HepG2 (cell line): ENCODE results near the gene MICA. TPM values are rescaled to one million over a fixed set of nuclear protein-coding genes. Genes with fewer than 3 reads are reported as not detected.

Experiments used
- ADNP ChIP-seq: sonication (generic); formaldehyde crosslinking; IDR thresholded peaks from 2 replicates; pipeline ENCODE4 v1.4.0; 2020; ENCODE audit warnings: missing genetic modification reagents
- ARNTL ChIP-seq: sonication (generic); formaldehyde crosslinking; IDR thresholded peaks from 2 replicates; pipeline ENCODE4 v1.4.0; 2020; ENCODE audit warnings: mild to moderate bottlenecking, missing genetic modification reagents
- BRF2 ChIP-seq: sonication (generic); formaldehyde crosslinking; IDR thresholded peaks from 2 replicates; pipeline ENCODE4 v1.8.1; 2022; ENCODE audit warnings: mild to moderate bottlenecking, missing genetic modification reagents
- CC2D1A ChIP-seq: sonication (generic); formaldehyde crosslinking; IDR thresholded peaks from 2 replicates; pipeline ENCODE4 v1.8.1; 2023; ENCODE audit warnings: mild to moderate bottlenecking, missing genetic modification reagents
- DMAP1 ChIP-seq: IDR thresholded peaks from 2 replicates; pipeline ENCODE4 v1.6.1; 2016
- EHMT2 ChIP-seq: fragments of 200-600 bp; sonication (generic); IDR thresholded peaks from 2 replicates; pipeline ENCODE4 v1.7.0; 2017; ENCODE audit warnings: antibody characterized with exemption, low read depth, low read length, borderline replicate concordance
- HNRNPL ChIP-seq: fragments of 200-400 bp; formaldehyde crosslinking; IDR thresholded peaks from 2 replicates; pipeline ENCODE4 v1.6.1; 2017; ENCODE audit warnings: mild to moderate bottlenecking, low read depth, low read length
- JUND ChIP-seq: sonication (generic); formaldehyde crosslinking; IDR thresholded peaks from 2 replicates; pipeline ENCODE4 v1.8.0; 2022; ENCODE audit warnings: mild to moderate bottlenecking, missing genetic modification reagents
- NCOA2 ChIP-seq: sonication (generic); formaldehyde crosslinking; IDR thresholded peaks from 2 replicates; pipeline ENCODE4 v1.8.0; 2022; ENCODE audit warnings: inconsistent platforms
- PHF20 ChIP-seq: sonication (generic); formaldehyde crosslinking; IDR thresholded peaks from 2 replicates; pipeline ENCODE4 v1.5.0; 2020; ENCODE audit warnings: mild to moderate bottlenecking, missing genetic modification reagents
- PPARG ChIP-seq: conservative IDR thresholded peaks from 2 replicates; pipeline ENCODE4 v1.6.1; 2016; ENCODE audit warnings: missing biosample characterization, missing genetic modification reagents
- PRDM4 ChIP-seq: sonication (generic); formaldehyde crosslinking; IDR thresholded peaks from 2 replicates; pipeline ENCODE4 v1.9.0; 2021; ENCODE audit warnings: missing genetic modification reagents, borderline replicate concordance
- RARG ChIP-seq: sonication (generic); formaldehyde crosslinking; IDR thresholded peaks from 2 replicates; pipeline ENCODE4 v1.4.0; 2020; ENCODE audit warnings: low read depth, mild to moderate bottlenecking, missing genetic modification reagents
- STAT5B ChIP-seq: sonication (generic); formaldehyde crosslinking; IDR thresholded peaks from 2 replicates; pipeline ENCODE4 v1.4.0; 2020; ENCODE audit warnings: missing genetic modification reagents
- ZFP41 ChIP-seq: sonication (generic); formaldehyde crosslinking; IDR thresholded peaks from 2 replicates; pipeline ENCODE4 v1.4.0; 2020; ENCODE audit warnings: mild to moderate bottlenecking, missing genetic modification reagents, borderline replicate concordance
- ZNF160 ChIP-seq: sonication (generic); formaldehyde crosslinking; IDR thresholded peaks from 2 replicates; pipeline ENCODE4 v1.8.0; 2022; ENCODE audit warnings: mild to moderate bottlenecking, inconsistent platforms, missing genetic modification reagents
- ZNF18 ChIP-seq: sonication (generic); formaldehyde crosslinking; IDR thresholded peaks from 2 replicates; pipeline ENCODE4 v1.8.0; 2022; ENCODE audit warnings: mild to moderate bottlenecking, missing genetic modification reagents; ENCODE audit not compliant: insufficient replicate concordance
- ZNF24 ChIP-seq: fragments of 450-650 bp; IDR thresholded peaks from 2 replicates; pipeline ENCODE4 v1.6.1; 2017; ENCODE audit warnings: antibody characterized with exemption, mild to moderate bottlenecking
- ZNF256 ChIP-seq: sonication (generic); formaldehyde crosslinking; conservative IDR thresholded peaks from 2 replicates; pipeline ENCODE4 v1.4.0; 2020; ENCODE audit warnings: missing genetic modification reagents
- ZNF34 ChIP-seq: sonication (generic); formaldehyde crosslinking; IDR thresholded peaks from 2 replicates; pipeline ENCODE4 v1.4.0; 2020; ENCODE audit warnings: mild to moderate bottlenecking, missing genetic modification reagents, borderline replicate concordance
- ZNF382 ChIP-seq: sonication (generic); formaldehyde crosslinking; IDR thresholded peaks from 2 replicates; pipeline ENCODE4 v1.5.0; 2020; ENCODE audit warnings: missing genetic modification reagents, mild to moderate bottlenecking, borderline replicate concordance
- ZNF878 ChIP-seq: sonication (generic); formaldehyde crosslinking; IDR thresholded peaks from 2 replicates; pipeline ENCODE4 v1.8.1; 2023; ENCODE audit warnings: mild to moderate bottlenecking, missing genetic modification reagents, moderate library complexity
- ZSCAN12 ChIP-seq: sonication (generic); formaldehyde crosslinking; IDR thresholded peaks from 2 replicates; pipeline ENCODE4 v1.9.0; 2021; ENCODE audit warnings: mild to moderate bottlenecking, missing genetic modification reagents
- polyA plus RNA-seq, 8 experiments: library from polyadenylated mRNA; depleted of rRNA in 3 of 8; stranded (reverse) in 7 of 8; unstranded in 1 of 8; fragments of >200 nt; fragmentation: Illumina TruSeq in 4 of 8; extraction: Trizol in 4 of 8; gene quantifications; 2 replicates each; pipeline versions ENCODE4 v1.2.1 to v1.2.3, GENCODE V29; 2011 to 2016; ENCODE audit warnings: low read depth in 4 of 8, missing spikeins in 1 of 8, mixed read lengths in 1 of 8; ENCODE audit not compliant: insufficient read depth in 1 of 8
- total RNA-seq, 5 experiments: library from RNA; depleted of rRNA; stranded (reverse); fragments of >200 nt; fragmentation: Illumina TruSeq; extraction: Trizol; gene quantifications; 2 replicates each; pipeline ENCODE4 v1.2.3, GENCODE V29; 2016; ENCODE audit warnings: low read depth in 1 of 5
- TF ChIP-seq, protein P1 (sequence below): sonication (generic); formaldehyde crosslinking; IDR thresholded peaks from 2 replicates; pipeline ENCODE4 v1.5.0; 2020; ENCODE audit warnings: mild to moderate bottlenecking, missing genetic modification reagents, moderate library complexity

Gene MICA
- total and polyA plus RNA-seq, 2 of the 13 experiments (the other 11 are each of a cell fraction or from before 2014, with no cell fraction given) = 21.6 to 38.1 TPM

GRCh38 chr6:31403283-31404060 lies at the start of gene MICA (continued):
- TF ChIP-seq, protein P1, sequence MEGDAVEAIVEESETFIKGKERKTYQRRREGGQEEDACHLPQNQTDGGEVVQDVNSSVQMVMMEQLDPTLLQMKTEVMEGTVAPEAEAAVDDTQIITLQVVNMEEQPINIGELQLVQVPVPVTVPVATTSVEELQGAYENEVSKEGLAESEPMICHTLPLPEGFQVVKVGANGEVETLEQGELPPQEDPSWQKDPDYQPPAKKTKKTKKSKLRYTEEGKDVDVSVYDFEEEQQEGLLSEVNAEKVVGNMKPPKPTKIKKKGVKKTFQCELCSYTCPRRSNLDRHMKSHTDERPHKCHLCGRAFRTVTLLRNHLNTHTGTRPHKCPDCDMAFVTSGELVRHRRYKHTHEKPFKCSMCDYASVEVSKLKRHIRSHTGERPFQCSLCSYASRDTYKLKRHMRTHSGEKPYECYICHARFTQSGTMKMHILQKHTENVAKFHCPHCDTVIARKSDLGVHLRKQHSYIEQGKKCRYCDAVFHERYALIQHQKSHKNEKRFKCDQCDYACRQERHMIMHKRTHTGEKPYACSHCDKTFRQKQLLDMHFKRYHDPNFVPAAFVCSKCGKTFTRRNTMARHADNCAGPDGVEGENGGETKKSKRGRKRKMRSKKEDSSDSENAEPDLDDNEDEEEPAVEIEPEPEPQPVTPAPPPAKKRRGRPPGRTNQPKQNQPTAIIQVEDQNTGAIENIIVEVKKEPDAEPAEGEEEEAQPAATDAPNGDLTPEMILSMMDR = peak; percentile 36; the same call in 1 of the 2 replicates
- TF ChIP-seq PRDM4 (no peak), ARNTL (CRISPR knock-in tag) (peak; percentile 83), NCOA2 (0 out of 2 replicates have a peak, but pooled peaks have one; percentile 10), ZNF18 (CRISPR knock-in tag) (peak; percentile 85), RARG (CRISPR knock-in tag) (no peak), ADNP (CRISPR knock-in tag) (no peak), ZNF160 (peak; percentile 62; the same call in 1 of the 2 replicates), ZNF24 (no peak), ZNF382 (CRISPR knock-in tag) (no peak), ZFP41 (CRISPR knock-in tag) (no peak), JUND (CRISPR knock-in tag) (no peak), ZSCAN12 (CRISPR knock-in tag) (peak; percentile 95; the same call in 1 of the 2 replicates), DMAP1 (CRISPR knock-in tag) (peak; percentile 90; the same call in 1 of the 2 replicates), PPARG (CRISPR knock-in tag) (no peak; the same call in 1 of the 2 replicates), ZNF34 (no peak), ZNF256 (CRISPR knock-in tag) (peak; percentile 84), PHF20 (CRISPR knock-in tag) (no peak; the same call in 1 of the 2 replicates), ZNF878 (no peak), BRF2 (CRISPR knock-in tag) (peak; percentile 88; the same call in 1 of the 2 replicates), STAT5B (CRISPR knock-in tag) (no peak; the same call in 1 of the 2 replicates), EHMT2 (no peak), CC2D1A (CRISPR knock-in tag) (peak; percentile 92; the same call in 1 of the 2 replicates), HNRNPL (peak; percentile 43; the same call in 1 of the 2 replicates)
